Natural killer cell (primary cell): ENCODE measurements around the gene STEAP2. TPM values are rescaled to one million over a fixed set of nuclear protein-coding genes. Genes with fewer than 3 reads are reported as not detected.

Source experiments
- ATAC-seq, 3 donors: fragments of 150-1000 bp in 2 of 3; fragments of 200-7000 bp in 1 of 3; cut with Tn5 transposase; 1 replicate in 1 of 3; 2 replicates in 2 of 3; pipeline ENCODE4 v1.10.0; 2021; ENCODE audit warnings: mild to moderate bottlenecking in 2 of 3, moderate library complexity in 2 of 3
- DNase-seq, 2 donors: peaks; one replicate each; pipeline versions ENCODE4 v3.0.0 to v3.0.0-alpha.2; 2013 to 2021; ENCODE audit warnings: mixed read lengths in 1 of 2
- H3K27ac ChIP-seq: one replicate; pipeline ENCODE4 v1.5.1; 2013; ENCODE audit warnings: mild to moderate bottlenecking, low read length
- H3K27me3 ChIP-seq: one replicate; pipeline ENCODE4 v1.6.1; 2013; ENCODE audit warnings: low read length; ENCODE audit not compliant: control insufficient read depth, insufficient read depth
- H3K36me3 ChIP-seq: one replicate; pipeline ENCODE4 v1.6.1; 2013; ENCODE audit warnings: low read length; ENCODE audit not compliant: control insufficient read depth, insufficient read depth
- H3K4me1 ChIP-seq: one replicate; pipeline ENCODE4 v1.6.1; 2013; ENCODE audit warnings: low read length; ENCODE audit not compliant: control insufficient read depth, insufficient read depth
- H3K4me3 ChIP-seq: one replicate; pipeline ENCODE4 v1.5.1; 2013; ENCODE audit warnings: low read length
- H3K9me3 ChIP-seq: one replicate; pipeline ENCODE4 v1.6.1; 2013; ENCODE audit warnings: low read length; ENCODE audit not compliant: control insufficient read depth, insufficient read depth
- H3K27ac Mint-ChIP-seq, 2 donors: one replicate each; pipeline ENCODE4 v1.8.0; 2022; ENCODE audit warnings: mild to moderate bottlenecking in 2 of 2, mixed read lengths in 2 of 2, moderate library complexity in 1 of 2
- H3K27me3 Mint-ChIP-seq, 2 donors: one replicate each; pipeline ENCODE4 v1.8.0; 2022; ENCODE audit warnings: low read depth in 2 of 2, mixed read lengths in 2 of 2
- H3K36me3 Mint-ChIP-seq: one replicate; pipeline ENCODE4 v1.8.0; 2022; ENCODE audit warnings: mixed read lengths
- H3K4me1 Mint-ChIP-seq, 2 donors: one replicate each; pipeline ENCODE4 v1.8.0; 2022; ENCODE audit warnings: mixed read lengths in 2 of 2
- H3K4me3 Mint-ChIP-seq: one replicate; pipeline ENCODE4 v1.8.0; 2022; ENCODE audit warnings: mild to moderate bottlenecking, moderate library complexity, mixed read lengths
- H3K9me3 Mint-ChIP-seq, 2 donors: one replicate each; pipeline ENCODE4 v1.8.0; 2022; ENCODE audit warnings: mixed read lengths in 2 of 2
- CTCF ChIP-seq: fragments of 200-600 bp; IDR thresholded peaks from one replicate; pipeline ENCODE4 v1.8.0; 2022; ENCODE audit warnings: antibody characterized with exemption
- WGBS: methylation state at CpG from one replicate; pipeline ENCODE4 v1.1.7; 2013; ENCODE audit warnings: missing lambda C conversion rate; ENCODE audit not compliant: insufficient coverage; 5-methylcytosine and 5-hydroxymethylcytosine counted together
- intact Hi-C: fragments of 100-400 bp; cut with micrococcal nuclease; formaldehyde crosslinking; loops from one replicate; pipeline ENCODE4 v1.14.2; 2022
- total RNA-seq, 4 donors: library from RNA; stranded (reverse); fragments of 120-200 nt in 1 of 4; gene quantifications; one replicate each; pipeline versions ENCODE4 v1.2.3 to v1.2.4, GENCODE V29; 2013 to 2022

Gene STEAP2
- total RNA-seq, 3 donors from 2014 or later (not counting 1 experiment from before 2014, with no cell fraction given), result 0.05 to 0.16 TPM; not detected in 1

DNA sequence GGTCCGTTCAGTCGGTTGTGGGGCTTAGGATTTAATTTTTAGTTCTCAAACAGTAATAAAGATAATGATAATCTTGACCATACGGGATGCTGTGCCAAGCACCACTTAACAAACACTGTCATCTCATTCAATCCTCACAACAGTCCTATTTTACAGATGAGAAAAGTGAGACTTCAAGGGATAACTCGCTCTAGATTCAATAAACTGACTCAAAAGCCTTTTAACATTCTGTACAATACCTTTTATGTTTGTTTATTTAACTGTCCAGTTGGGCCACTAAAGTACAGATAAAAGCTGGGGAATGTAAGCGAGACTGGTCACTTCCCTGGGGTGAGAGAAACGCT lies 33.0 kb downstream of the STEAP2 start:
- no peak for TF ChIP-seq CTCF
- no peak for ATAC-seq
- WGBS, result 21% methylated on average over 5 of the region's 6 CpGs
- Histone ChIP-seq H3K4me3 (peak overlapping the region; percentile 68), H3K36me3 (no peaks in the 10 kb centered on the region), H3K27me3 (peaks cover 2% of the 10 kb centered on the region), H3K27ac (no peak overlapping the region), H3K9me3 (no peaks in the 10 kb centered on the region), H3K4me1 (peaks cover 8% of the 10 kb centered on the region)
- Mint-ChIP-seq H3K4me3 (peak overlapping the region; percentile 89), H3K27me3 (peaks cover 37 to 49% of the 10 kb centered on the region in 2 donors), H3K4me1 (peaks cover 15 to 23% of the 10 kb centered on the region in 2 donors), H3K9me3 (no peaks in the 10 kb centered on the region), H3K27ac (peak overlapping the region; percentile 63 to 83), H3K36me3 (no peaks in the 10 kb centered on the region)
- no peak for DNase-seq
- intact Hi-C loops, result loop anchor here (2.0 kb wide), 2 partner anchors 102 to 158 kb away; partner anchors contain the start of genes CLDN12 and GTPBP10

- H3K36me3 ChIP-seq, result no peaks in the 10 kb centered on the region
- Mint-ChIP-seq H3K36me3 (no peaks in the 10 kb centered on the region), H3K9me3 (no peaks in the 10 kb centered on the region), H3K4me1 (peaks cover 15 to 23% of the 10 kb centered on the region in 2 donors), H3K4me3 (peak within 1 kb of the TSS; percentile 89), H3K27me3 (peaks cover 41 to 55% of the 10 kb centered on the region in 2 donors), H3K27ac (peak within 1 kb of the TSS; percentile 63 to 83)
- peak within 1 kb of the TSS; percentile 68 for H3K4me3 ChIP-seq
- intact Hi-C loops, result loop anchor here (2.0 kb wide), 2 partner anchors 102 to 158 kb away; partner anchors contain the start of genes CLDN12 and GTPBP10
- DNase-seq, result peak; percentile 79 to 87
- WGBS, result under 1% methylated on average over 59 of the region's 59 CpGs
- no peak within 1 kb of the TSS for H3K27ac ChIP-seq
- no peak for TF ChIP-seq CTCF
- peaks cover 8% of the 10 kb centered on the region for H3K4me1 ChIP-seq
- peaks cover 2% of the 10 kb centered on the region for H3K27me3 ChIP-seq
- ATAC-seq, result peak; percentile 85 to 94 (median 92)
- H3K9me3 ChIP-seq, result no peaks in the 10 kb centered on the region
Measured at GRCh38 chr7:90244909-90245851, 33.6 kb downstream of the STEAP2 start, which contains the start of gene CFAP69. Gene CFAP69 (plus strand): TSS chr7:90245174. CDS start chr7:90245425, 251 bp downstream.

- no peaks in the 10 kb centered on the region for H3K9me3 Mint-ChIP-seq
- 38% methylated on average over 9 of the region's 9 CpGs for WGBS
- no peak overlapping the region for H3K27ac ChIP-seq
- intact Hi-C loops, result no loop called here
- no peak overlapping the region for H3K4me3 ChIP-seq
- no peak for TF ChIP-seq CTCF
- peak overlapping the region; percentile 89 for H3K4me3 Mint-ChIP-seq
- H3K9me3 ChIP-seq, result no peaks in the 10 kb centered on the region
- peaks cover 2% of the 10 kb centered on the region for H3K27me3 ChIP-seq
- H3K4me1 Mint-ChIP-seq, result peaks cover 15 to 23% of the 10 kb centered on the region in 2 donors
- no peaks in the 10 kb centered on the region for H3K36me3 ChIP-seq
- no peaks in the 10 kb centered on the region for H3K36me3 Mint-ChIP-seq
- DNase-seq (no peak), ATAC-seq (no peak)
- peaks cover 46 to 62% of the 10 kb centered on the region in 2 donors for H3K27me3 Mint-ChIP-seq
- peak overlapping the region; percentile 63 to 83 for H3K27ac Mint-ChIP-seq
- peaks cover 8% of the 10 kb centered on the region for H3K4me1 ChIP-seq
Measured at GRCh38 chr7:90246171-90246570, 34.6 kb downstream of the STEAP2 start.
